Body of pancreas (tissue), 4 donors: ENCODE measurements around the gene CNNM3. TPM values are rescaled to one million over a fixed set of nuclear protein-coding genes. Genes with fewer than 3 reads are reported as not detected.

Experiments used
- ATAC-seq: fragments of 150-250 bp; one replicate; pipeline ENCODE4 v1.9.1; 2016
- DNase-seq, 4 donors: peaks; one replicate each; pipeline ENCODE4 v3.0.0-alpha.2; 2019
- H3K27ac ChIP-seq, 4 donors: fragments of 200-600 bp; sonication (generic); 1 replicate in 3 of 4; 2 replicates in 1 of 4; pipeline versions ENCODE4 v1.5.1 to v1.6.1; 2016 to 2019; ENCODE audit warnings: mild to moderate bottlenecking in 1 of 4, mixed read lengths in 1 of 4, moderate library complexity in 1 of 4
- H3K27me3 ChIP-seq, 2 donors: fragments of 200-600 bp; sonication (generic); one replicate each; pipeline ENCODE4 v1.6.0; 2016; ENCODE audit warnings: mild to moderate bottlenecking in 1 of 2
- H3K36me3 ChIP-seq, 2 donors: fragments of 200-600 bp; sonication (generic); replicated peaks in 1 of 2; 2 replicates each; pipeline ENCODE4 v1.5.1; 2016; ENCODE audit warnings: low read depth in 2 of 2; ENCODE audit not compliant: insufficient read depth in 1 of 2
- H3K4me1 ChIP-seq: fragments of 200-600 bp; sonication (generic); one replicate; pipeline ENCODE4 v1.6.0; 2016
- H3K4me3 ChIP-seq, 2 donors: fragments of 200-600 bp; sonication (generic); 1 replicate in 1 of 2; 2 replicates in 1 of 2; pipeline ENCODE4 v1.5.1; 2016 to 2019
- H3K9me3 ChIP-seq, 3 donors: fragments of 200-600 bp; sonication (generic); 1 replicate in 2 of 3; 2 replicates in 1 of 3; pipeline ENCODE4 v1.5.1; 2016
- CTCF ChIP-seq, 7 experiments: fragments of 450-650 bp in 4 of 7; fragments of 200-600 bp in 3 of 7; sonication (generic) in 3 of 7; IDR thresholded peaks; one replicate each; pipeline ENCODE4 v1.5.1; 2016 to 2019; ENCODE audit warnings: antibody characterized with exemption in 7 of 7
- POLR2A ChIP-seq, 3 donors: fragments of 450-650 bp; IDR thresholded peaks; one replicate each; pipeline ENCODE4 v1.6.1; 2016; ENCODE audit warnings: antibody characterized with exemption in 3 of 3, mild to moderate bottlenecking in 2 of 3
- WGBS, 2 donors: methylation state at CpG; one replicate each; pipeline ENCODE4 v1.1.5; 2017; 5-methylcytosine and 5-hydroxymethylcytosine counted together
- intact Hi-C: fragments of 100-400 bp; cut with DNase I; formaldehyde crosslinking; loops from one replicate; pipeline ENCODE4 v1.15.1; 2023
- total RNA-seq, 2 donors: library from RNA; depleted of rRNA; stranded (reverse); fragments of >200 nt; gene quantifications; one replicate each; pipeline ENCODE4 v1.1.0, GENCODE V29; 2016

Gene CNNM3
- total RNA-seq, 2 donors from 2014 or later, result 18.2 to 57.7 TPM

GRCh38 chr2:96770442-96771202 is 45.4 kb upstream of the CNNM3 start:
- H3K4me1 ChIP-seq, result peaks cover 14% of the 10 kb centered on the region
- no peaks in the 10 kb centered on the region for H3K36me3 ChIP-seq
- TF ChIP-seq POLR2A (IDR thresholded peaks at IDR 0.05), result no peak
- TF ChIP-seq CTCF (IDR thresholded peaks at IDR 0.05), result no peak
- H3K27me3 ChIP-seq, result no peaks in the 10 kb centered on the region
- no peaks in the 10 kb centered on the region for H3K9me3 ChIP-seq
- DNase-seq (no peak), ATAC-seq (no peak)
- no peak overlapping the region for H3K4me3 ChIP-seq
- peak overlapping the region in 1 of 4 donors; percentile 45 for H3K27ac ChIP-seq
- intact Hi-C loops, result no loop called here
- WGBS, 2 donors, result 90 to 91% methylated on average over 13 to 25 of the region's 25 CpGs

GRCh38 chr2:96771796-96772618 is 44.1 kb upstream of the CNNM3 start:
- ATAC-seq (peak; percentile 64), DNase-seq (peak; percentile 24 to 62 (median 51))
- peaks cover 14% of the 10 kb centered on the region for H3K4me1 ChIP-seq
- H3K27ac ChIP-seq, result peak overlapping the region in 1 of 4 donors; percentile 45
- TF ChIP-seq POLR2A (IDR thresholded peaks at IDR 0.05) (no peak), CTCF (IDR thresholded peaks at IDR 0.05) (peak in 3 of 7 experiments; percentile 25 to 34 (median 33))
- WGBS, 2 donors, result 86% methylated on average over 20 of the region's 20 CpGs
- H3K9me3 ChIP-seq, result no peaks in the 10 kb centered on the region
- no peaks in the 10 kb centered on the region for H3K36me3 ChIP-seq
- H3K4me3 ChIP-seq, result no peak overlapping the region
- intact Hi-C loops, result no loop called here
- no peaks in the 10 kb centered on the region for H3K27me3 ChIP-seq

GRCh38 chr2:96772903-96773671 is 43.0 kb upstream of the CNNM3 start:
- H3K4me1 ChIP-seq, result peaks cover 14% of the 10 kb centered on the region
- DNase-seq (no peak), ATAC-seq (no peak)
- intact Hi-C loops, result no loop called here
- H3K27me3 ChIP-seq, result no peaks in the 10 kb centered on the region
- no peak overlapping the region for H3K4me3 ChIP-seq
- peak overlapping the region in 1 of 4 donors; percentile 37 for H3K27ac ChIP-seq
- no peaks in the 10 kb centered on the region for H3K9me3 ChIP-seq
- H3K36me3 ChIP-seq, result no peaks in the 10 kb centered on the region
- TF ChIP-seq CTCF (IDR thresholded peaks at IDR 0.05) (no peak), POLR2A (IDR thresholded peaks at IDR 0.05) (no peak)
- WGBS, 2 donors, result 92 to 96% methylated on average over 12 of the region's 12 CpGs

GRCh38 chr2:96773922-96774321 is 42.1 kb upstream of the CNNM3 start:
- Histone ChIP-seq H3K36me3 (no peaks in the 10 kb centered on the region), H3K4me3 (no peak overlapping the region), H3K27me3 (no peaks in the 10 kb centered on the region), H3K4me1 (peaks cover 14% of the 10 kb centered on the region), H3K27ac (peak overlapping the region in 1 of 4 donors; percentile 37), H3K9me3 (no peaks in the 10 kb centered on the region)
- intact Hi-C loops, result no loop called here
- WGBS, 2 donors, result 71 to 87% methylated on average over 7 of the region's 7 CpGs
- TF ChIP-seq CTCF (IDR thresholded peaks at IDR 0.05) (no peak), POLR2A (IDR thresholded peaks at IDR 0.05) (no peak)
- peak in 2 of 4 donors; percentile 26 to 36 for DNase-seq
- no peak for ATAC-seq
